Nucleus accumbens (tissue), 56 donors: ENCODE measurements around the gene MGARP.

Experiments
- DNase-seq, 56 donors: peaks; one replicate each; lab custom pipeline; 2025; lab: John Stamatoyannopoulos, UW

Gene MGARP

GRCh38 chr4:139247241-139247640 lies 32.8 kb downstream of the MGARP start:
- DNase-seq = no peak

DNA sequence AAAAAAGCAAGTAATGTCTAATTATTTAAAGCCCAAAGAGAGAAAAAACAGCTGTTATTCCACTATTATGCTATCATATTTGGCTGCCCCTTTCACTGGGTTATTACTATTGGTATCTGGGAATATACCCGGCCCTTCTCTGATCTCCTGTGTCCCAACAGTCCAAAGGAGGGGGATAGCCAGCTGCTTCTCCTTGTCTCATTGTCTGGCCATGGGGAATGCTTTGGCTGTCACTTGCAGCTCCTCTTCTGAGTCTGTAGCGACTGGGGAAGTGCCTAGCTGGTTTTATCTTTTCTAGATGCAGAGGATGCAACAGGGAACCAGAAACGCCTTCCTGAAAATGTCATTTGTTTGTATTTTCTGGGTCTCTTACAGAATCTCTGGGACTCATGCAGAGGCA lies 33.9 kb downstream of the MGARP start:
- no peak for DNase-seq

DNA sequence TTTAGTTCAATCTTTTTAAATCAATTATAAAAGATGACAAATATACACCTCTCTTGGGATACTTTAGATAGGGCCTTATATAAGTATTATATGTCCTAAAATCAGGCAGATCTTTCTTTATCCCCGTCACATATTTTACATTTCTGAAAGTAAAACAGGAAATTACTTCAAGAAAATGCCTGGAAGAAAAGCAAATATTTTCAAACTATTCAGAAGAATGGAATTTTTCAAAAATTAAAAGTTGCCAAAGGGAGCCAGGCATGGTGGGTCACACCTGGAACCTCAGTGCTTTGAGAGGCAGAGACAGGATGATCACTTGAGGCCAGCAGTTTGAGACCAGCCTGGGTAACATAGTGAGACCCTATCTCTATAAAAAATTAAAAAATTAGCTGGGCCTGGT lies 34.4 kb downstream of the MGARP start:
- DNase-seq = no peak

GRCh38 chr4:139243448-139244365 lies 36.3 kb downstream of the MGARP start:
- no peak for DNase-seq

- no peak for DNase-seq
Measured at GRCh38 chr4:139242511-139243051, 37.4 kb downstream of the MGARP start.

DNA sequence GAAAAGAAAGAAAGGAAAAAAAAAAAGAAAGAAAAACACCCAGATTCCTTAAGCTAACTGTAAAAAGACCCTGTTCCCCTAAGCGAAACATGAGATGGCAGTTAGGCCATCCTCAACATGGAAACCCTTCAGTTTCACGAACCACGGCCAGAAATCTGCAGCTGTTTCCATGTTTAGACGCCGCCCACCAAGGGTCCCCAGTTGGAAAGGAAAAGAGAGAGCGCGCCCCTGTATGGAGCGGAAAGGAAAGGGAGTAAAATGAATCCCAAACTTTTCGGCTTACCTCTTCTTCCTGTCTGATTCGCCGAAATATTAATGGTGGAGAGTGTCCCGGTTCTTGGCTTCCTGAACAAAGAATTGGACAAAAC lies 38.3 kb downstream of the MGARP start:
- no peak for DNase-seq

DNA sequence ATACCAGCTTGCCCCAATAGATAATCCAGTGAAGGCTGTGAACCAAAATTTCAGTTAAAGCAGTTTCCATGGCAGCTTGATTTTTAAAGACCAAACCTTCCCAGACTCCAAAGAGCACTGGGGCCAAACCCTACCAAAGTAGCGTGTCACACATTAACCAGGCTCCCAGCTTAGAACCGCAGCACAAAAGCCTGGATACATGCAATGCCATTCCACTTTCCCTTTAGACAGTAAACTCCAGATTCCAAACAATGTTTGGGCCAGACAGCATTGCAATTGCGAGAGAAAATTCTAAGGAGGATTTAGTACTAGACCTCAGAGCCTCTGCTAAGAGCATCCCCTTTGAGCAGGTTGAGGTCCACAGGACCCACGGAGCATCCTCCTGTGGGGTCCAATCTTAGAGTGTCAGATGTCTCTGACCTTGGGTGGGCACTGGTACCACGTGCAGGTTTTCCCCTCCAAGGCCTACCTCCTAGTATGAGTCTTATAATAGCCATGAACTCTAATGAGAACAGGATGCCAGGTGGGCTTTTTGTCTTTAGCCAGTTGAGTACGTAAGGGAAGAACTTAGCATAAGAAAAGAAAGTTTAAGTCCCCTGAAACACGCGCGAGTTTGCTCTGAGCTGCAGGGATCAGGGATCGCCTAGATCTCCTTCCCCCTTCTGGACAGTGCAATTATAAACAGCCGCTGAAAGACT lies 38.8 kb downstream of the MGARP start:
- no peak for DNase-seq

DNA sequence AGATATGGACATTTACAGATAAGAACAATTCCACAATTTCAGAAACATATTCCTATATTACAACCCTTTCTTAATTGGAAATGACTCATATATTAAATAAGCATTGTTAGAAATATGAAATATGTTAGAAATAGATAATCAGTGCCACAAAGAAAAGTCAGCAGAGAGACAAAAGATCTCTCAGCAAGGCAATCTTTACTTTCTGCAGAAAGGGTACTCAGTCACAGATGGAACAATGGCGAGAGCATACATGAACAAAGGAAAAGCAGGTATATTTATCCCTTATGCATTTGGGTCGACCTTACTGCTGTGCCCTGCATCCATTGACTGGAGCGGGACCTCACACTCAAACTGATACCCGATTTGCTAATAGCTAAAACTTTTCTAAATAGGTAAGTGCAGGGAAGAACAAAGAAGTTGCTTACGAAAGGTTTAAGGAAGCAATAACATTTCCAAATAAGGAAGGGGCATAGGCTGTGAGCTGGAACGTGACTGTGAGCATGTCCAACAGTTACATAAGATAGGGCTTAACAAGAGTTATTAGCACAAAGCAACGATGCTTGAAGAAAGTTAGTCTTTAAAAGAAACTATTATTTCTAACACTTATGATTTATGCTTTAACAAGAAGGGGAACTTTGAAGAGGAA lies 40.8 kb downstream of the MGARP start:
- no peak for DNase-seq

- DNase-seq = no peak
Measured at GRCh38 chr4:139234253-139234652, 45.8 kb downstream of the MGARP start.

DNA sequence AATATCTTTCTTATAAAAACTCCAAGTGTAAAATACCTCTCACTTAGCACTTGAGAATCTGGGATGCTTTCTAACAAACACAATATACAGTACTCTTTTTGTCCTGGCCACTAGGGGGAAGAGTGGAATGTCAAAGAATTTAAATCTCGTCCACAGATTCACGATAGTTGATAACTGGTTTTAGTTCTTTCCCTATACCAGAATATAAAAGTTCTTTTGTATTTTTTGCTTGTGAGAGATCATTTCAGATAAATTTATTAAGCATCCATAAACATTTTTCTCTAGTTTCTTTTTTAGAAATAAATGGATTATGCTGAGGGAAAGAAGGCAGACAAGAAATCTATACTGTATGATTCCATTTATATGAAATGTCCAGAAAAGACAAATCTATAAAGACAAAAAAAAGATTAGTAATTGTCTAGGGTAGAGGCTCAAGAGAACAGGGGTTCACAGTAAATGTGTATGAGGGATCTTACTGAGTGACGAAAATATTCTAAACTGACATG lies 50.4 kb downstream of the MGARP start:
- DNase-seq = peak in 1 of 56 donors; percentile 2

DNA sequence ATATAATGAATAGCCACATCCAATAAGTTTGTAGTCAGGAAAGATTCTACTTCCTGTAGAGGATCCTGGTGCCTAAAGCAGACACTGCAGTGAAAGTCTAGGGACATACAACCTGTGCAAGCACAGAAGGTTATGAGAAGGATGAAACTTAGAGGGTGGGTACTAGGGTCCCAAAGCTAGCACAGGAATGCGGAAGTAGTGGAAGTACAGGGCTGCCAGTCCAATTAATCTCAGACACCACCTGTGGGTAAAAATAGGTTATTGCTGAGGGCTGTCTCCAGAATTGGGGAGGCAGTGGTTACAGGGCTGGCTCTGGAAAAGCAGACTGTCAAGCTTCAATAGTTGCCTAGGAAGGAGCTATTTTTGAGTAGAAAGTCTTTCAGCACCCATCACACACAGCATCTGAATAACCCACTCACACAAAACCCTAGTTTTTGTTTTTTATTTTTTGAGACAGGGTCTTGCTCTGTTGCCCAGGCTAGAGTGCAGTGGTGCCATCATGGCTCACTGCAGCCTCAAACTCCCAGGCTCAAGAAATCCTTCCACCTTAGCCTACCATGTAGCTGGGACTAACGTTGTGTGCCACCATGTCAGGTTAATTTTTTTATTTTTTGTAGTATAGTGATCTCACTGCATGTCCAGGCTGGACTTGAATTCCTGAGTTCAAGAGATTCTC lies 52.2 kb downstream of the MGARP start:
- DNase-seq = no peak

- peak in 9 of 56 donors; percentile 0 to 51 (median 2) for DNase-seq
Measured at GRCh38 chr4:139223682-139224317, 56.2 kb downstream of the MGARP start.

DNA sequence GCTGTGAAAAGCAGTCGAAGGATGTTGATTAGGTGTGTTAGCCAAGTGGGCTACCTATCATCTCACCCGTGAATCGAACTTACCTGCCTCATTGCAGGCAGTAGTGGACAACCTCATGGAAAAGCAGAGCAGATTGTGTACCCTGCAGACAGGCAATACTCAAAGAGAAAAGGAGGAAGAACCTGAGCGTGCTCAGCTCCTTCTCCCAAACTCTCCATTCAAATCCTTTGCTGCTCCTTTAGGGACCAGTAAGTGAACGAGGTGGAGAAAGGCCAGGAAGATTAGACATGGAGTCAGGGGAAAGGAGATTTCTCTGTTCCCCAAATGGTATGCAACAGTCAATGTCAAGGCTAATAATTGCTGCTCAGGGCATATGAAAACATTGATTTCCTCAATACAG lies 57.8 kb downstream of the MGARP start:
- DNase-seq = no peak

- DNase-seq = no peak
Measured at GRCh38 chr4:139221687-139222086, 58.3 kb downstream of the MGARP start.

DNA sequence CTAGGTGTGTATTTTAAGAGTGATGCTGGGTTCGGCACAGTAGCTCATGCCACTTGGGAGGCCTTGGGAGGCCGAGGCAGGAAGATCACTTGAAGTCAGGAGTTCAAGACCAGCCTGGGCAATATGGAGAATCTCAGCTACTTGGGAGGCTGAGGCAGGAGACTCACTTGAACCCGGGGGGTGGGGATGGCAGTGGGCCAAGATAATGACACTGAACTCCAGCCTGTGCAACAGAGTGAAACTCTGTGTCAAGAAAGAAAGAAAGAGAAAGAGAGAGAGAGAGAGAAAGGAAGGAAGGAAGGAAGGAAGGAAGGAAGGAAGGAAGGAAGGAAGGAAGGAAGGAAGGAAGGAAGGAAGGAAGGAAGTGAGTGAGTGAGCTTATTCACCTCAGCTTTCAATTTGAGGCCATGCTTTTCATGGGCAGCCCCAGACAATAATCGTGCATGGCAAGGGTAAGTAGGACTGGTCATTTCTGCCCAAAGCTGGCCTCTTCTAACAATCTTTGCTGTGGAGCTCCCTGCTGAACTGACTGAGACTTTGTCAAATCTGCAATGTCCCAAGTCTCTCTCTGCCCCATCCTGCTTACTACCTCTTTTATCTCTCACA lies 60.5 kb downstream of the MGARP start:
- no peak for DNase-seq
